GM23248 (cell line): Measurements from ENCODE around the gene GLUL. TPM values are rescaled to one million over a fixed set of nuclear protein-coding genes. Genes with fewer than 3 reads are reported as not detected.
A peak's percentile ranks its signal among the peaks of the same experiment; 100 is the strongest.

Experiments used
- DNase-seq: peaks from one replicate; pipeline ENCODE4 v3.0.0-alpha.2; 2015
- H2AFZ ChIP-seq: fragments of 200-600 bp; sonication (generic); 2 replicates; pipeline ENCODE4 v1.6.1; 2016; ENCODE audit warnings: antibody characterized with exemption
- H3F3A ChIP-seq: fragments of 200-600 bp; sonication (generic); 2 replicates; pipeline ENCODE4 v1.6.1; 2016; ENCODE audit warnings: mild to moderate bottlenecking, antibody characterized with exemption, mixed run types; ENCODE audit not compliant: insufficient read depth
- H3K27ac ChIP-seq: fragments of 200-600 bp; sonication (generic); 2 replicates; pipeline ENCODE4 v1.5.1; 2016; ENCODE audit warnings: mild to moderate bottlenecking
- H3K27me3 ChIP-seq: fragments of 200-600 bp; sonication (generic); replicated peaks from 2 replicates; pipeline ENCODE4 v1.6.1; 2016; ENCODE audit warnings: mild to moderate bottlenecking; ENCODE audit not compliant: insufficient read depth
- H3K36me3 ChIP-seq: fragments of 200-600 bp; sonication (generic); 2 replicates; pipeline ENCODE4 v1.6.1; 2016; ENCODE audit warnings: low read depth, mild to moderate bottlenecking
- H3K4me1 ChIP-seq: fragments of 200-600 bp; sonication (generic); 2 replicates; pipeline ENCODE4 v1.6.1; 2016; ENCODE audit warnings: mild to moderate bottlenecking; ENCODE audit not compliant: insufficient read depth
- H3K4me2 ChIP-seq: fragments of 200-600 bp; sonication (generic); one replicate; pipeline ENCODE4 v1.6.1; 2016; ENCODE audit warnings: mild to moderate bottlenecking; ENCODE audit not compliant: unreplicated experiment
- H3K4me3 ChIP-seq: fragments of 200-600 bp; sonication (generic); 2 replicates; pipeline ENCODE4 v1.5.1; 2016; ENCODE audit warnings: mild to moderate bottlenecking
- H3K79me2 ChIP-seq: fragments of 200-600 bp; sonication (generic); 2 replicates; pipeline ENCODE4 v1.6.1; 2016; ENCODE audit warnings: mild to moderate bottlenecking; ENCODE audit not compliant: insufficient read depth
- H3K9ac ChIP-seq: fragments of 200-600 bp; sonication (generic); 2 replicates; pipeline ENCODE4 v1.6.1; 2016; ENCODE audit warnings: mild to moderate bottlenecking
- H3K9me2 ChIP-seq: fragments of 200-600 bp; sonication (generic); 2 replicates; pipeline ENCODE4 v1.6.1; 2016; ENCODE audit warnings: mixed run types, mild to moderate bottlenecking, moderate library complexity; ENCODE audit not compliant: insufficient read depth
- H3K9me3 ChIP-seq: fragments of 200-600 bp; sonication (generic); one replicate; pipeline ENCODE4 v1.6.1; 2017; ENCODE audit warnings: low read depth
- H4K20me1 ChIP-seq: fragments of 200-600 bp; sonication (generic); 2 replicates; pipeline ENCODE4 v1.6.0; 2016; ENCODE audit not compliant: insufficient read depth
- EZH2 ChIP-seq: fragments of 200-600 bp; sonication (generic); IDR thresholded peaks from 2 replicates; pipeline ENCODE4 v1.6.1; 2018; ENCODE audit warnings: antibody characterized with exemption, mild to moderate bottlenecking; ENCODE audit not compliant: insufficient read depth, poor library complexity, severe bottlenecking
- EZH2phosphoT487 ChIP-seq: fragments of 200-600 bp; sonication (generic); IDR thresholded peaks from 2 replicates; pipeline ENCODE4 v1.6.1; 2018; ENCODE audit warnings: antibody characterized with exemption, moderate library complexity, mild to moderate bottlenecking, low read depth; ENCODE audit not compliant: insufficient read depth
- WGBS, 2 experiments: methylation state at CpG; one replicate each; pipeline ENCODE4 v1.1.6; 2015 to 2017; ENCODE audit warnings: low lambda C conversion rate in 2 of 2, low coverage in 1 of 2; ENCODE audit errors: missing lambda C conversion rate in 2 of 2; 5-methylcytosine and 5-hydroxymethylcytosine counted together
- in situ Hi-C: fragments of 300-500 bp; cut with MboI; formaldehyde crosslinking; loops from 2 replicates; pipeline ENCODE4 v1.15.0; 2020
- polyA plus RNA-seq: library from polyadenylated mRNA; unstranded; fragments of >200 nt; fragmentation: Nextera tagmentation; extraction: Ambion mirVana; gene quantifications from 2 replicates; pipeline ENCODE4 v1.2.1, GENCODE V29; 2016
- total RNA-seq: library from RNA; depleted of rRNA; stranded (reverse); fragments of >200 nt; shearing (Covaris generic); gene quantifications from 2 replicates; pipeline ENCODE4 v1.2.3, GENCODE V29; 2014

The GLUL gene
- total and polyA plus RNA-seq, 2 experiments from 2014 or later, result 119 to 160 TPM

DNA sequence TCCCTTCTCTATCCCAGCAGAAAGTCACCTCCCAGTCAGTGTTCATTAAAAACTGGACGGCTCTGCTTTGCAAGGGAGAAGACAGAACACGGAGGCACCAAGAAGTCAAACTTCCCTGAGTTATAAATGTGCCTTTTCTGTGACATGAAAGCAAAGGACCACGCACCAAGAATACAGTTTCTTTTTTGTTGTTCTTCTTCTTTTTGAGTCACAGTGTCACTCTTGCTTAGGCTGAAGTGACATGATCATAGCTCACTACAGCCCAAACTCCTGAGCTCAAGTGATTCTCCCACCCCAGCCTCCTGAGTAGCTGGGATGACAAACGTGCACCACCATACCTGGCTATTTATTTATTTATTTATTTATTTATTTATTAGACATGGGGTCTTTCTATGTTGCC, 22.7 kb downstream of the GLUL start:
- Histone ChIP-seq H3K36me3 (no peaks in the 10 kb centered on the region), H3K9ac (no peak overlapping the region), H3K27me3 (no peaks in the 10 kb centered on the region), H3K4me1 (no peaks in the 10 kb centered on the region), H3K27ac (no peak overlapping the region), H3K9me2 (no peaks in the 10 kb centered on the region), H3K79me2 (no peaks in the 10 kb centered on the region), H3F3A (no peaks in the 10 kb centered on the region), H2AFZ (no peak overlapping the region), H3K4me2 (no peak overlapping the region), H3K9me3 (no peaks in the 10 kb centered on the region), H4K20me1 (no peaks in the 10 kb centered on the region), H3K4me3 (no peak overlapping the region)
- in situ Hi-C loops, result no loop called here
- no peak for DNase-seq
- WGBS, 2 experiments, result 38 to 40% methylated on average over 4 of the region's 4 CpGs
- no peak for TF ChIP-seq EZH2phosphoT487
- TF ChIP-seq EZH2, result no peak

DNA sequence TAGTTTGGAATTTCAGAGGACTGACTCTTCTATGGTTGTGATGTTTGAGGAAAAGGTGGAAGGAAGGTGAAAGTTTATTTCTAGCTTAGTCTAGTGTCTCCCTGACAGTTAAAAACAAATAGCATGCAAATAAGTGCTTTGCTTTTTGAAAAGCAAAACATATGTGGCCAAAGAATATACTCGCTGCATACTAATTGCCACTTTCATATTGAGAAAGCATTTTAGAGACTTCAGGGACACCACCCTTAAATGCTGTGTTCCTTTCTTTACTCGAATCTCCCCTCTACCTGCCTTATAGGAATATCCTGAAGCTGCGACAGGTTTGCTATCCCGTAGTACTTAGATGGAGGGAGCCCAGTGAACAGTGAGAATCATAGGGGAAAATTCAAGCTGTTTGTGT, 23.2 kb downstream of the GLUL start:
- whole genome bisulfite sequencing, 2 experiments, result 53 to 55% methylated on average over 4 of the region's 4 CpGs
- H3K9ac ChIP-seq, result no peak overlapping the region
- H2AFZ ChIP-seq, result no peak overlapping the region
- H3K9me2 ChIP-seq, result no peaks in the 10 kb centered on the region
- H3K4me2 ChIP-seq, result no peak overlapping the region
- no peaks in the 10 kb centered on the region for H3K4me1 ChIP-seq
- no peak for TF ChIP-seq EZH2phosphoT487
- TF ChIP-seq EZH2, result no peak
- H3K36me3 ChIP-seq, result no peaks in the 10 kb centered on the region
- H3K4me3 ChIP-seq, result no peak overlapping the region
- no peaks in the 10 kb centered on the region for H4K20me1 ChIP-seq
- DNase-seq, result no peak
- no peaks in the 10 kb centered on the region for H3K27me3 ChIP-seq
- no peaks in the 10 kb centered on the region for H3K79me2 ChIP-seq
- in situ Hi-C loops, result no loop called here
- H3K27ac ChIP-seq, result no peak overlapping the region
- no peaks in the 10 kb centered on the region for H3F3A ChIP-seq
- no peaks in the 10 kb centered on the region for H3K9me3 ChIP-seq

DNA sequence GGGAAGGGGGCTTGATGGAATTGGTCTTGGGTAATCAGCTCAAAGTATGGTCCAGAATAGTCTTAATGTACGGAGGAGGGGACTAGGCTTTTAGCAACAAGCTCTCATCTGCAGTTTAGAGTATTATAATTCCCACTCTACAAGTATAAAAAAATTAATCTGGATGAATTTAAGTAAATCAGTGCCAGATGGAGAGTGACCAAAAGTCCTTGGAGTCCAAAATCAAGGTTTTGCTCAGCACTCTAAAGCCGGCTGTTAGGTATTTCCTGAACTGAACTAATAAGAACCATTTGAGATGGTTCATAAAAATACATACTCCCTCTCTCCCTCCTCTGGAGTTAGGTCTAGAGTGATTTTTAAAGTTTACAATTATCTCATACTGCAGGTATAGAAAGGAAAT, 23.7 kb downstream of the GLUL start:
- no peak overlapping the region for H3K27ac ChIP-seq
- H4K20me1 ChIP-seq, result no peaks in the 10 kb centered on the region
- H3F3A ChIP-seq, result no peaks in the 10 kb centered on the region
- no peak for DNase-seq
- no peaks in the 10 kb centered on the region for H3K4me1 ChIP-seq
- H3K9me3 ChIP-seq, result no peaks in the 10 kb centered on the region
- H3K36me3 ChIP-seq, result no peaks in the 10 kb centered on the region
- H3K9me2 ChIP-seq, result no peaks in the 10 kb centered on the region
- no peak overlapping the region for H2AFZ ChIP-seq
- no peak overlapping the region for H3K4me3 ChIP-seq
- in situ Hi-C loops, result no loop called here
- no peaks in the 10 kb centered on the region for H3K79me2 ChIP-seq
- H3K4me2 ChIP-seq, result no peak overlapping the region
- 43 to 49% methylated on average over 2 of the region's 2 CpGs for WGBS, 2 experiments
- no peak overlapping the region for H3K9ac ChIP-seq
- H3K27me3 ChIP-seq, result no peaks in the 10 kb centered on the region
- TF ChIP-seq EZH2phosphoT487 (no peak), EZH2 (no peak)

DNA sequence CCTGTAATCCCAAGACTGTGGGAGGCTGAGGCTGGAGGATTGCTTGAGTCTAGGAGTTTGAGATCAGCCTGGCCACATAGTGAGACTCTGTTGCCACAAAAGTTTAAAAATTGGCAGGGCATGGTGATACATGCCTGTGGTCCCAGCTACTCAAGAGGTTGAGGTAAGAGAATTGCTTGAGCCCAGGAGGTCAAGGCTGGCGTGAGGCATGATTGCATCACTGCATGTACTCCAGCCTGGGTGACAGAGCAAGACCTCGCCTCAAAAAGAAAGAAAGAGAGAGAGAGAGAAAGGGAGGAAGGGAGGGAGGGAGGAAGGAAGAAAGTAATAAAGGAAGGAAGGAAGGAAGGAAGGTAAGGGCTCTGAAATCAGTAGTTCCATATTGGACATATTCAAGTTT, 25.0 kb downstream of the GLUL start:
- WGBS, 2 experiments, result 50 to 63% methylated on average over 2 of the region's 2 CpGs
- TF ChIP-seq EZH2 (no peak), EZH2phosphoT487 (no peak)
- H3K4me3 ChIP-seq, result no peak overlapping the region
- no peaks in the 10 kb centered on the region for H3K79me2 ChIP-seq
- no peaks in the 10 kb centered on the region for H4K20me1 ChIP-seq
- H3K9me2 ChIP-seq, result no peaks in the 10 kb centered on the region
- no peak overlapping the region for H3K27ac ChIP-seq
- no peaks in the 10 kb centered on the region for H3K27me3 ChIP-seq
- no peaks in the 10 kb centered on the region for H3K36me3 ChIP-seq
- H3K9ac ChIP-seq, result no peak overlapping the region
- no peak overlapping the region for H2AFZ ChIP-seq
- peak; percentile 6 for DNase-seq
- no peak overlapping the region for H3K4me2 ChIP-seq
- H3K9me3 ChIP-seq, result no peaks in the 10 kb centered on the region
- H3K4me1 ChIP-seq, result no peaks in the 10 kb centered on the region
- no peaks in the 10 kb centered on the region for H3F3A ChIP-seq
- in situ Hi-C loops, result no loop called here

DNA sequence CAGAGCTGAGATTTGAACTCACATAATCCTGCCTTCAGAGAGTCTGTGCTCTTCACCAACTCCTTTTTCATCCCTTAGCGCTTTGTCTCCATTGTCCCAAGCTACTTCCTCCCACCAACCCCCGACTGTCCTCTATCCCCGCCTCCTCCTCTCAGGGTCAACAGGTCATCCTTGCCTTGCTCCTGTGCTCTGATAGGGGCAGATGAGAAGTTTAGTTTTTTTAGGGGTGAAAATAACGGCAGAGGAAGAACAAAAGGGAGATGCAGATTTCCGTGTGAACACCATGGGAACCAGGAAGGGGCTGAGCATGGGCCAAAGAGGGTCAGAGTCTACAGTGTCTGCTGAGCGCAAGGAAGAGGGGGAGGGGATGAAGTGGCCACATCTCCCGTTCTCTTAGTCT, 31.9 kb downstream of the GLUL start:
- Histone ChIP-seq H2AFZ (no peak overlapping the region), H3K9ac (no peak overlapping the region), H4K20me1 (no peaks in the 10 kb centered on the region), H3F3A (no peaks in the 10 kb centered on the region), H3K4me1 (no peaks in the 10 kb centered on the region), H3K9me2 (no peaks in the 10 kb centered on the region), H3K79me2 (no peaks in the 10 kb centered on the region), H3K27ac (no peak overlapping the region), H3K27me3 (no peaks in the 10 kb centered on the region), H3K4me2 (no peak overlapping the region), H3K9me3 (no peaks in the 10 kb centered on the region), H3K4me3 (no peak overlapping the region), H3K36me3 (no peaks in the 10 kb centered on the region)
- TF ChIP-seq EZH2phosphoT487 (no peak), EZH2 (no peak)
- in situ Hi-C loops, result no loop called here
- 60 to 71% methylated on average over 7 of the region's 7 CpGs for WGBS, 2 experiments
- DNase-seq, result no peak
